Measurements from ENCODE around the gene GJC1.

DNA sequence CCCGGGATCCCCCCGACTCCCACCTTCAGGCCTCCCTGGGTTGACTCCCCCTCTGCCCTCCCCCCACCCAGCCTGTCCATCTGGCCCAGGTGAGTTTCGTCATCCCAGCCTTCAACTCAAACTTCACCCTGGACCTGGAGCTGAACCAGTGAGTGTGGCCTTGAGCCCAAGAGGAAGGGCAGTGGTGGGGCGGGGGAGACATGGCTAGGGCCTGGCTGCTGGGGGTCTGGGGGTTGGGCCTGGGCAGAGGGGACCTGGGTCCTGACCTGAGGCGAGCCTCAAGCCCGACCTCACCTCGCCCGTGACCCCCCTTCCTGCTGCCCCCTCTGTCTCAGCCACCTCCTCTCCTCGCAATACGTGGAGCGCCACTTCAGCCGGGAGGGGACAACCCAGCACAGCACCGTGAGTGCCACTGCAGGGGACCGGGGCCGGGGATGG is 60.4 kb downstream of the GJC1 start:
- TF ChIP-seq, protein P1, sequence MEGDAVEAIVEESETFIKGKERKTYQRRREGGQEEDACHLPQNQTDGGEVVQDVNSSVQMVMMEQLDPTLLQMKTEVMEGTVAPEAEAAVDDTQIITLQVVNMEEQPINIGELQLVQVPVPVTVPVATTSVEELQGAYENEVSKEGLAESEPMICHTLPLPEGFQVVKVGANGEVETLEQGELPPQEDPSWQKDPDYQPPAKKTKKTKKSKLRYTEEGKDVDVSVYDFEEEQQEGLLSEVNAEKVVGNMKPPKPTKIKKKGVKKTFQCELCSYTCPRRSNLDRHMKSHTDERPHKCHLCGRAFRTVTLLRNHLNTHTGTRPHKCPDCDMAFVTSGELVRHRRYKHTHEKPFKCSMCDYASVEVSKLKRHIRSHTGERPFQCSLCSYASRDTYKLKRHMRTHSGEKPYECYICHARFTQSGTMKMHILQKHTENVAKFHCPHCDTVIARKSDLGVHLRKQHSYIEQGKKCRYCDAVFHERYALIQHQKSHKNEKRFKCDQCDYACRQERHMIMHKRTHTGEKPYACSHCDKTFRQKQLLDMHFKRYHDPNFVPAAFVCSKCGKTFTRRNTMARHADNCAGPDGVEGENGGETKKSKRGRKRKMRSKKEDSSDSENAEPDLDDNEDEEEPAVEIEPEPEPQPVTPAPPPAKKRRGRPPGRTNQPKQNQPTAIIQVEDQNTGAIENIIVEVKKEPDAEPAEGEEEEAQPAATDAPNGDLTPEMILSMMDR (IDR thresholded peaks at IDR 0.05; ENCODE audit: borderline replicate concordance, extremely low read depth, low read length, poor library complexity, severe bottlenecking), result no peak
- no peak for TF ChIP-seq EZH2 (IDR thresholded peaks at IDR 0.05; ENCODE audit: borderline replicate concordance, low read depth, low read length, severe bottlenecking)

Measured in DND-41 (cell line).